HL-60/S4 treated with phorbol 12-myristate 13-acetate at 8.2 ng/mL for 4 days and 3 days (cell line): ENCODE measurements around the gene COL26A1.
"Not testable (repeated sequence)": the region's sequence is repeated elsewhere in the genome, so short reads cannot be mapped to it uniquely, and the experiment has no call there.

Experiments
- in situ Hi-C: fragments of 300-500 bp; cut with MboI; formaldehyde crosslinking; loops from 2 replicates; pipeline ENCODE4 v1.15.0; 2022; ENCODE audit warnings: low sequenced_read_pairs

Gene COL26A1

DNA sequence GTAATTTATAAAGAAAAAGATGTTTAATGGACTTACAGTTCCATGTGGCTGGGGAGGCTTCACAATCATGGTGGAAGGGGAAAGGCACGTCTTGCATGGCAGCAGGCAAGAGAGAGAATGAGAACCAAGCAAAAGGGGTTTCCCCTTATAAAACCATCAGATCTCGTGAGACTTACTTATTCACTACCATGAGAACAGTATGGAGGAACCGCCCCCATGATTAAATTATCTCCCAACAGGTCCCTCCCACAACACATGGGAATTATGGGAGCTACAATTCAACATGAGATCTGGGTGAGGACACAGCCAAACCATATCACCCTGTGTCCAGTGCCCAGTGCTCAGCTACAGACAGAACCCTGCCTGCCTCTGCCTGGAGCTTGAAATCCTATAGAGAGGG, 197.3 kb downstream of the COL26A1 start:
- in situ Hi-C loops: not testable (repeated sequence)

- in situ Hi-C loops: no loop called here
Observed at GRCh38 chr7:101560856-101561255, 198.2 kb downstream of the COL26A1 start.

DNA sequence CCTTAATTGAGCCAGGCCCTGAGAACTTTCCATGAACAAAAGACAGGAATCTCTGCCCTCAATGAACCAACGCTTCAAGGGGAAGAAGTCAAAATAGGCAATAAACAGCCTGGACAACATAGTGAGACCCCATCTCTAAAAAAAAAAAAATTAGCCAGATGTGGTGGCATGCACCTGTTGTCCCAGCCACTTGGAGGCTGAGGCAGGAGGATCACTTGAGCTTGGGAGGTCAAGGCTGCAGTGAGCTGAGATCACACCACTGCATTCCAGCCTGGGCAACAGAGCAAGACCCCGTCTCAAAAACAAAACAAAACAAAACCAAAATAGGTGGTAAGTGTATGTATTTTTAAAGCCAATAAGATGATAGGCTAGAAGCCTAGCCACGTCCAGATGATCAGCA, 198.6 kb downstream of the COL26A1 start:
- in situ Hi-C loops: not testable (repeated sequence)

- in situ Hi-C loops: no loop called here
Observed at GRCh38 chr7:101562531-101563197, 200.0 kb downstream of the COL26A1 start.

DNA sequence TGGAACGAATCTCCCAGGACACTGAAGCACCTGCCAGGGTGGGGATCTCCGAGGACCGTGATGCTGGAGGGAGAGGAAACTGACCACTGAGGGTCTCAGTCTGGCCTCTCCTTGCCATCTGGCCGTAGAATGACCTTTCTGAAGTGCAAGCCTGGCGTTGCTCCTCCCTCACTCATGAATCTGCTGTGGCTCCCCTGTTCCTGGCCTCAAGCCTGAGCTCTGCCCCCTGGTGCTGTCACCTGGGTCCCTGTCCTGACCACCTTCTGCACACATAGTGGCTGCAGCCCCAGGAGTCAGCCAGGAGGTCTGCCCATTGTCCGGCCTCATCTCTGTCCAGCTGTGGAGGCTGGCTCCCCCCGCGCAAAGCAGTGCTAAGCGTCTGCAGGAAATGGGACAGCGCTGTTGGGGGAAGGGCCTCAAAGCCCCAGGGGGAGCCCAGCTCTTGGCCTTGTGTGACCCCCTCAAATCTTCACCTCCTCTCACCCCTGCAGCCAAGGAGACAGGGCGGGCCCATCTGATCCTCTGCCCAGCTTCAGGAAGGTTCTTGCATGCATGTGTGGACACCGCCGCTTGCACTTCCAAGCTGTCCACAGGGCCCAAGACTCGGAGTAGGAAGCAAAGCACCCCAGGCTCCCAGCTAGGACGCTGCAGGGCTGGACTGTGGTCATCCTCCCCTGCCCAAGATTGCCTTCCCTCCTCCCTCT, 200.7 kb downstream of the COL26A1 start:
- in situ Hi-C loops: no loop called here

- in situ Hi-C loops: no loop called here
Observed at GRCh38 chr7:101563943-101564777, 201.5 kb downstream of the COL26A1 start.

DNA sequence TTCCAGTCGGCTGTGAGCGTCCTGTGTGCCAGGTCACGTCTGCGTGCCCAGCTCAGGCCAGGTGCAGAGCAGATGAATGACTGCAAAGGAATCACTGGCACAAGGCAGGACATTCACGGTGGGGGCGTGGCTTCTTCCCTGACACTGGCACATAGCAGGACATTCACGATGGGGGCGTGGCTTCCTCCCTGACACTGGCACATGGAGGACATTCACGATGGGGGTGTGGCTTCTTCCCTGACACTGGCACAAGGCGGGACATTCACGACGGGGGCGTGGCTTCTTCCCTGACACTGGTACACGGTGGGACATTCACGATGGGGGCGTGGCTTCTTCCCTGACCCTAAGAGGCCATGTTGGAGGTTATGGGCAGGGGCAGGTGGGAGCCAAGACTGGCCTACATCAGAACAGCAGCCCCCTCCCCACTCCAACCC, 202.1 kb downstream of the COL26A1 start:
- in situ Hi-C loops: no loop called here

GRCh38 chr7:101565601-101566209, 203.0 kb downstream of the COL26A1 start:
- in situ Hi-C loops: no loop called here

GRCh38 chr7:101567230-101567629, 204.6 kb downstream of the COL26A1 start:
- in situ Hi-C loops: no loop called here

DNA sequence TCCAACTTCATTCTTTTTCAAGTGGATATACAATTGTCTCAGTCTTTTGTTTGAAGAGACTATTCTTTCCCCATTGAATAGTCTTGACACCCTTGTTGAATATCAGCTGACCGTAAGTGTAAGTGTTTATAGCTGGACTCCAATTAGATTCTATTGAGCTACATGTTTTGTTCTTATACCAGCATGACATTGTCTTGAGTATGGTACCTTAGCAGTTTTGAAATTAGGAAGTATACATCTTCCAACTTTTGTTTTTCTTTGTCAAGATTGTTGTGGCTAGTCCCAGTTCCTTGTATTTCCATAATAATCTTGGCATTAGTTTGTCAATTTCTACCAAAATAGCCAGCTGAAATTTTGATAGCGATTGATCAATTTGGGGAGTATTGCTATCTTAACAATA, 209.5 kb downstream of the COL26A1 start:
- in situ Hi-C loops: no loop called here

DNA sequence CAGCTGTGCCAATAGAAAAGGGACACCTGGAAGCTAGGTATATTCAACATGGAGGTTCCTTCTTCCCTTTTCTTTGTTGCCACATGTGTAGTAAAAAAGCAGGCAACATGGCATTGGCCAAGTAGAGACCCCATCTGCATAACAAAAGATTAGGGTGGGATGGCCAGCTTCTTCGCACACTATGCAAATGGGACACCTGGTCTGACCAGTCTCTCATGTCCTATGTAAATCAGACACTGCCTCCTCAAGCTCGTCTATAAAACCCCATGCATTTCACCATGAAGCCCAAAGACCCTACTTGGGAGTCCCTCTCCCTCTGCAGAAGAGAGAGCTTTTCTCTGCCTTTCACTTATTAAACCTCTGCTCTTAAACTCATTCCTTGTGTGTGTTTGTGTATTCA, 212.5 kb downstream of the COL26A1 start:
- in situ Hi-C loops: no loop called here

- in situ Hi-C loops: no loop called here
Observed at GRCh38 chr7:101575721-101576120, 213.0 kb downstream of the COL26A1 start.

GRCh38 chr7:101576998-101577397, 214.3 kb downstream of the COL26A1 start:
- in situ Hi-C loops: no loop called here

- in situ Hi-C loops: no loop called here
Observed at GRCh38 chr7:101578552-101578951, 215.9 kb downstream of the COL26A1 start.

GRCh38 chr7:101580596-101580995, 217.9 kb downstream of the COL26A1 start:
- in situ Hi-C loops: no loop called here

DNA sequence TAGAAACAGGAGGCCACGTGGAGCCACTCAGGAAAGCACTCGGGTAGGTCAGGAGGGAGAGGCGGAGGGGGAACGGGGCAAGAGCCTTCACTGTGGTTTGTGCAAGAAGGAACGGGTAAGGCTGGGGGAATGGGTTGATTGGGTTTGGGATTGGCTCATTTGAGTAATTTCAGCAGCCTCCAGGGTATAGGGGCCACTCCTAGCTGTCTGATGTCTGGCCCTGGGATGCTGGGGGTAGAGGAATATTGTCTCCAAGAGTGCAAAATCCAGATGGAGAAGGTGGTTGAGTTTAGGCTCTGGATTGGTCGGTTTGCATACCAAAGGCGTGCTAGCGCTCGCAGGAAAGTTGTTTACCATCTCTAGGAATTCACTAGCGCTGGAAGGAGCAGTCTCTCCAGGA, 219.2 kb downstream of the COL26A1 start:
- in situ Hi-C loops: no loop called here

- in situ Hi-C loops: no loop called here
Observed at GRCh38 chr7:101582971-101583370, 220.3 kb downstream of the COL26A1 start.

GRCh38 chr7:101586078-101586905, 223.6 kb downstream of the COL26A1 start:
- in situ Hi-C loops: no loop called here

GRCh38 chr7:101586906-101587677, 224.4 kb downstream of the COL26A1 start:
- in situ Hi-C loops: no loop called here
